ENCODE measurements around the gene HSD3B7.
"Not testable (repeated sequence)": the region's sequence is repeated elsewhere in the genome, so short reads cannot be mapped to it uniquely, and the experiment has no call there.

HSD3B7 gene

DNA sequence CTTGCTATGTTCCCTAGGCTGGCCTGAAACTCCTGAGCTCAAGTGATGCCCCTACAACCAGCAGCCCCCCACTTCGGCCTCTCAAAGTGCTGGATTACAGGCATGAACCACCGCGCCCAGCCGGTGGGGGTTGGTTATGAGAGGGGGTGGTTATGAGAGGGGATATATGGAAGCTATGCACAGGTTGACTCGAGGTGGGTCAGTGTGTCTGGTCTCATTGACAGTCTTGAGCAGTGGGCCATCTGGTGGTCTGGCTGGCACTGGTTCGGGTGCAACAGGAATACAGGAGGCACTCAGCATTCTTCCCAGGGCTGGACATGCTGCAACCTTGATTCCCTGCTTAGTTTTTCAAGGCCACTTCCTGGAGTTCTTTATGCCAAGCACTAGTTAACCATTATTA is 31.0 kb downstream of the HSD3B7 start:
- Histone ChIP-seq H3K36me3 (ENCODE audit: control insufficient read depth in 1 of 2, insufficient read depth in 2 of 2, low read length in 2 of 2) (no peaks in the 10 kb centered on the region), H3K27ac (ENCODE audit: low read length) (no peak overlapping the region), H3K27me3 (ENCODE audit: low read depth, low read length) (peaks cover 6% of the 10 kb centered on the region), H3K9me3 (ENCODE audit: control insufficient read depth in 1 of 2, low read length in 2 of 2) (no peaks in the 10 kb centered on the region), H3K4me1 (ENCODE audit: control insufficient read depth in 1 of 2, insufficient read depth in 2 of 2, low read length in 2 of 2) (no peaks in the 10 kb centered on the region), H3K4me3 (ENCODE audit: low read depth in 1 of 2, low read length in 2 of 2) (no peak overlapping the region)

DNA sequence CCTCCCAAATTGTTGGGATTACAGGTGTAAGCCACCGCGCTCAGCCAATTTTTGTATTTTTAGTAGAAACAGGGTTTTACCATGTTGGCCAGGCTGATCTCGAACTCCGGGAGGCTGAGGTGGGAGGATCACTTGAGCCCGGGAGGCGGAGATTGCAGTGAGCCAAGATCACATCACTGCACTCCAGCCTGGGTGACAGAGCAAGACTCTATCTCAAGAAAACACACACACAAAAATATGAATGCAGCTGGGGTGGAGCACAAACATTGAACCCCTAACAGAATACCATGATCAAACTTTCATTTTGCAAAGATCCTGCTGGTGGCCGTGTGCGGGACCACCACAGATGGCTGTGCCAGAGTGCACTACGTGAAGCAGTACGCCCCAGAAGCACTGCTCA is 32.7 kb downstream of the HSD3B7 start:
- not testable (repeated sequence) for H3K36me3 ChIP-seq (ENCODE audit: control insufficient read depth in 1 of 2, insufficient read depth in 2 of 2, low read length in 2 of 2); H3K27me3 ChIP-seq (ENCODE audit: low read depth, low read length); H3K4me3 ChIP-seq (ENCODE audit: low read depth in 1 of 2, low read length in 2 of 2); H3K4me1 ChIP-seq (ENCODE audit: control insufficient read depth in 1 of 2, insufficient read depth in 2 of 2, low read length in 2 of 2); H3K27ac ChIP-seq (ENCODE audit: low read length); H3K9me3 ChIP-seq (ENCODE audit: control insufficient read depth in 1 of 2, low read length in 2 of 2)

DNA sequence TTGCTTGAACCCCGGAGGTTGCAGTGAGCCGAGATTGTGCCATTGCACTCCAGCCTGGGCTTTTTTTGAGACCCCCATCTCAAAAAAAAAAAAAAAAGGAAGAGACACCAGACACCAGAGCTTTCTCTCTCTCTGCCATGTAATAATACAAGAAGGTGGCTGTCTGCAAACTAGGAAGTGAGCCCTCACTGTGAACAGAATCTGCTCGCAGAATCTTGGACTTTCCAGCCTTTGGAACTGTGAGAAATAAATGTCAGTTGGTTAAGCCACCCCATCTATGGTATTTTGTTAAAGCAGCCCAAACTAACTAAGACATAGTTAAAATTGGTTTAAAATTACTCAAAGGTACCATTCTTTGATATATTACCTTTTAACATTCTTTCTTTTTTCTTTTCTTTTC is 35.5 kb downstream of the HSD3B7 start:
- Histone ChIP-seq H3K27ac (ENCODE audit: low read length) (no peak overlapping the region), H3K27me3 (ENCODE audit: low read depth, low read length) (no peaks in the 10 kb centered on the region), H3K4me3 (ENCODE audit: low read depth in 1 of 2, low read length in 2 of 2) (no peak overlapping the region), H3K4me1 (ENCODE audit: control insufficient read depth in 1 of 2, insufficient read depth in 2 of 2, low read length in 2 of 2) (no peaks in the 10 kb centered on the region), H3K9me3 (ENCODE audit: control insufficient read depth in 1 of 2, low read length in 2 of 2) (no peaks in the 10 kb centered on the region), H3K36me3 (ENCODE audit: control insufficient read depth in 1 of 2, insufficient read depth in 2 of 2, low read length in 2 of 2) (no peaks in the 10 kb centered on the region)

DNA sequence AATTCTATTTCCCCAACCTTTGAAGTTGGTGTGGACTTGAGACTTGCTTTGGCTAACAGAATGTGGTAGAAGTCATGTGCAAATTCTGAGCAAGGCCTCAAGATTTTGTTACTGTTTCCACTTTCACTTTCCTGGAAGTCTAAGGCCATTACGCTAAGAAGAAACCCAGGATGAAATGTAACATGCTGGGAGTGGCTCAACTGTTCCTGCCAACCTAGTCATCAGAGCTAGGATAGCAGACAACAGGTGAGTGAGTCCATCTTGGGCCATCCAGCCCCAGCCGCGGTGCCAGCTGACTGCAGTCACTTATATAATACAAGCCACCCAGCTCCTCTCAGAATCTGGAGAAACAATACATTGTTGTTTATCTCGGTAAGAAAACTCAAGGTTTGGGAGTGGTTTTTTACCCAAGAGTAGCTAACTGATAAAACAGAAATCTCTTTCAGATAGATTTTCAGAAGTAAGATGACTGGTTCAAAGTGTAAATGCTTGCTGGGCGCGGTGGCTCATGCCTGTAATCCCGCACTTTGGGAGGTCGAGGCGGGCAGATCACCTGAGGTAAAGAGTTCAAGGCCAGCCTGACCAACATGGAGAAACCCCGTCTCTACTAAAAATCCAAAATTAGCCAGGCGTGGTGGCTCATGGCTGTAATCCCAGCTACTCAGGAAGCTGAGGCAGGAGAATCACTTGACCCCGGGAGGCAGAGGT is 37.7 kb downstream of the HSD3B7 start:
- Histone ChIP-seq H3K9me3 (ENCODE audit: control insufficient read depth in 1 of 2, low read length in 2 of 2) (no peaks in the 10 kb centered on the region), H3K27ac (ENCODE audit: low read length) (no peak overlapping the region), H3K4me3 (ENCODE audit: low read depth in 1 of 2, low read length in 2 of 2) (no peak overlapping the region), H3K36me3 (ENCODE audit: control insufficient read depth in 1 of 2, insufficient read depth in 2 of 2, low read length in 2 of 2) (no peaks in the 10 kb centered on the region), H3K4me1 (ENCODE audit: control insufficient read depth in 1 of 2, insufficient read depth in 2 of 2, low read length in 2 of 2) (no peaks in the 10 kb centered on the region), H3K27me3 (ENCODE audit: low read depth, low read length) (no peaks in the 10 kb centered on the region)

DNA sequence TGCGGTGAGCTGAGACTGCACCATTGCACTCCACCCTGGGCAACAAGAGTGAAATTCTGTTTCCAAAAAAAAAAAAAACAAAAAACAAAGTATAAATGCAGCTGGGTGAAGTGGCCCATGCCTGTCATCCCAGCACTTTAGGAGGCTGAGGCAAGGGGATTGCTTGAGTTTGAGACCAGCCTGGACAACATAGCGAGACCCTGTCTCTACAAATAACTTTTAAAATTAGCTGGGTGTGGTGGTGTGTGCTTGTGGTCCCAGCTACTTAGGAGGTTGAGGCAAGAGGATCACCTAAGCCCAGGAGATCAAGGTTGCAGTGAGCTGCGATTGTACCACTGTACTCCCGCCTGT is 38.2 kb downstream of the HSD3B7 start:
- Histone ChIP-seq H3K9me3 (ENCODE audit: control insufficient read depth in 1 of 2, low read length in 2 of 2) (no peaks in the 10 kb centered on the region), H3K4me3 (ENCODE audit: low read depth in 1 of 2, low read length in 2 of 2) (no peak overlapping the region), H3K27ac (ENCODE audit: low read length) (no peak overlapping the region), H3K4me1 (ENCODE audit: control insufficient read depth in 1 of 2, insufficient read depth in 2 of 2, low read length in 2 of 2) (no peaks in the 10 kb centered on the region), H3K36me3 (ENCODE audit: control insufficient read depth in 1 of 2, insufficient read depth in 2 of 2, low read length in 2 of 2) (no peaks in the 10 kb centered on the region), H3K27me3 (ENCODE audit: low read depth, low read length) (no peaks in the 10 kb centered on the region)

DNA sequence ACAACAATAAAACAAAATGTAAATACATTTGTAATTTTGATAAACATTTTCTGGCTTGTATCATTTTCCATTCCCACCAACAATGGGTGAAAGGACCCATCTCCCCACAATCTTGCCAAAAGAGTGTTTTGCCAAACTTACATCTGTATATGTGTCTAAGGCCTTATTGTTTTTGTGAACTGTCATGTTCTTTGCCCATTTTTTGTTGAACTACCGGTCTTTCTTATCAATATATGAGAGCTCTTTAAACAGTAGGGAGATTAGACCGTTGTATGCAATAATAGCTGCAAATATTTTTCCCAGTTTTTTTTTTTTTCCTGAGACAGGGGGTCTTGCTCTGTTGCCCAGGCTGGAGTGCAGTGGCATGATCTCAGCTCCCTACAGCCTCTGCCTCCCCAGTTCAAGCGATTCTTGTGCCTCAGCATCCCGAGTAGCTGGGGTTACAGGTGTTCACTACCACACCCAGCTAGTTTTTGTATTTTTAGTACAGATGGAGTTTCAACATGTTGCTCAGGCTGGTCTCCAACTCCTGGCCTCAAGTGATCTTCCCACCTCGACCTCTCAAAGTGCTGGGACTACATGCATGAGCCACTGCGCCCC is 38.7 kb downstream of the HSD3B7 start:
- Histone ChIP-seq H3K27me3 (ENCODE audit: low read depth, low read length) (no peaks in the 10 kb centered on the region), H3K27ac (ENCODE audit: low read length) (no peak overlapping the region), H3K4me1 (ENCODE audit: control insufficient read depth in 1 of 2, insufficient read depth in 2 of 2, low read length in 2 of 2) (no peaks in the 10 kb centered on the region), H3K9me3 (ENCODE audit: control insufficient read depth in 1 of 2, low read length in 2 of 2) (no peaks in the 10 kb centered on the region), H3K36me3 (ENCODE audit: control insufficient read depth in 1 of 2, insufficient read depth in 2 of 2, low read length in 2 of 2) (no peaks in the 10 kb centered on the region), H3K4me3 (ENCODE audit: low read depth in 1 of 2, low read length in 2 of 2) (no peak overlapping the region)

DNA sequence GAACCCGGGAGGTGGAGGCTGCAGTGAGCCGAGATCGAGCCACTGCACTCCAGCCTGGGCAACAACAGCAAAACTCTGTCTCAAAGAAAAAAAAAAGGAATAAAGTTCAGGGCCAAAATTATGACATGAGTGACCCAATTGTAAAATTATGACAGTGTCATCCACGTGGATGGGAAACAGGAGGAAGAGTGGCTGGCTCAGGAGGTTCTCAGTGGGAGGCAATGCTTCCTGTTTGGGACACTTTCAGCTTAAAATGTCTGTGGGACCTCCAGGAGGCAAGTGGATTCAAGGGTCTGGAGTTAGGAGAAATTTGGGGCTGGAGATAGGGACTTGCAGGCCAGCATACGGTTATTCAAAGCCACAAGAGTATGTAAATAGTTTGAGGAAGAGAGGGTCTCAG is 40.3 kb downstream of the HSD3B7 start:
- Histone ChIP-seq H3K9me3 (ENCODE audit: control insufficient read depth in 1 of 2, low read length in 2 of 2) (no peaks in the 10 kb centered on the region), H3K36me3 (ENCODE audit: control insufficient read depth in 1 of 2, insufficient read depth in 2 of 2, low read length in 2 of 2) (no peaks in the 10 kb centered on the region), H3K27ac (ENCODE audit: low read length) (no peak overlapping the region), H3K27me3 (ENCODE audit: low read depth, low read length) (no peaks in the 10 kb centered on the region), H3K4me3 (ENCODE audit: low read depth in 1 of 2, low read length in 2 of 2) (no peak overlapping the region), H3K4me1 (ENCODE audit: control insufficient read depth in 1 of 2, insufficient read depth in 2 of 2, low read length in 2 of 2) (no peaks in the 10 kb centered on the region)

DNA sequence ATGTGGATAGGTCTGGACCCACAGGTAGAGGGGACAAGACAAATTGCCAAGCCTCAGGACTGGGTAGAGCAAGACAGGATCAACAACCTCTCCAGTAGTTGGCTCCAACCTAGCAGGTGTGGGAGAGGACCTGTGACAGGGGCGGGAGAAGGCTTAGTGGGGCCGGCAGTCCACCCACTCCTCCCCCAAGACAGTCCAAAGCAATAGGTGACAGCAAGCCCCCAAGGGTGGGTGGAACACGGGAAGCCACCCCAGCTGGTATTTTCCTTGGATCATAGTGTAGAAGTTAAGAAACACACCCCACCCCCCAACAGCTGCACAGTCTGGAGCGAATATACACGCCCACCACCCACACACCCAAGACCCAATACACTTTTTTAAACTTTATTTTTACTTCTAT is 44.3 kb downstream of the HSD3B7 start:
- no peak overlapping the region for H3K27ac ChIP-seq (ENCODE audit: low read length)
- H3K9me3 ChIP-seq (ENCODE audit: control insufficient read depth in 1 of 2, low read length in 2 of 2), result no peaks in the 10 kb centered on the region
- H3K4me3 ChIP-seq (ENCODE audit: low read depth in 1 of 2, low read length in 2 of 2), result no peak overlapping the region
- no peaks in the 10 kb centered on the region for H3K27me3 ChIP-seq (ENCODE audit: low read depth, low read length)
- peaks cover 0 to 13% of the 10 kb centered on the region in 2 donors for H3K36me3 ChIP-seq (ENCODE audit: control insufficient read depth in 1 of 2, insufficient read depth in 2 of 2, low read length in 2 of 2)
- H3K4me1 ChIP-seq (ENCODE audit: control insufficient read depth in 1 of 2, insufficient read depth in 2 of 2, low read length in 2 of 2), result peaks cover 0 to 2% of the 10 kb centered on the region in 2 donors

DNA sequence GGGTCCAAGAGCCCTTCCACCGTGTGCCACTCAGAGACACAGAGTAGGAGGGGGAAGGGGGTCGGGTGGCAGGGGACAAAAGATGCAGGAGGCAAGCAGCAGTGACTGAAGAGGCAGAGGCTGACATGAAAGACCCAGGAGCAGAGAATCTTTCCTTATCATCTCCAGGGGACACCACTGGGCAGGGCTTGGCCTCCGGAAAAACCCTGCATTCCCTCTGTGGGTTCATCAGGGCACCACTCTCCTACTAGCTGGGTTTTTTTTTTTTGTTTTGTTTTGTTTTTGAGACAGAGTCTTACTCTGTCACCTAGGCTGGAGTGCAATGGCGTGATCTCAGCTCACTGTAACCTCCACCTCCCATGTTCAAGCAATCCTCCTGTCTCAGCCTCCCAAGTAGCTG is 46.3 kb downstream of the HSD3B7 start:
- Histone ChIP-seq H3K9me3 (ENCODE audit: control insufficient read depth in 1 of 2, low read length in 2 of 2) (no peaks in the 10 kb centered on the region), H3K4me1 (ENCODE audit: control insufficient read depth in 1 of 2, insufficient read depth in 2 of 2, low read length in 2 of 2) (peaks cover 0 to 17% of the 10 kb centered on the region in 2 donors), H3K27ac (ENCODE audit: low read length) (no peak overlapping the region), H3K27me3 (ENCODE audit: low read depth, low read length) (no peaks in the 10 kb centered on the region), H3K36me3 (ENCODE audit: control insufficient read depth in 1 of 2, insufficient read depth in 2 of 2, low read length in 2 of 2) (peaks cover 0 to 28% of the 10 kb centered on the region in 2 donors), H3K4me3 (ENCODE audit: low read depth in 1 of 2, low read length in 2 of 2) (no peak overlapping the region)

DNA sequence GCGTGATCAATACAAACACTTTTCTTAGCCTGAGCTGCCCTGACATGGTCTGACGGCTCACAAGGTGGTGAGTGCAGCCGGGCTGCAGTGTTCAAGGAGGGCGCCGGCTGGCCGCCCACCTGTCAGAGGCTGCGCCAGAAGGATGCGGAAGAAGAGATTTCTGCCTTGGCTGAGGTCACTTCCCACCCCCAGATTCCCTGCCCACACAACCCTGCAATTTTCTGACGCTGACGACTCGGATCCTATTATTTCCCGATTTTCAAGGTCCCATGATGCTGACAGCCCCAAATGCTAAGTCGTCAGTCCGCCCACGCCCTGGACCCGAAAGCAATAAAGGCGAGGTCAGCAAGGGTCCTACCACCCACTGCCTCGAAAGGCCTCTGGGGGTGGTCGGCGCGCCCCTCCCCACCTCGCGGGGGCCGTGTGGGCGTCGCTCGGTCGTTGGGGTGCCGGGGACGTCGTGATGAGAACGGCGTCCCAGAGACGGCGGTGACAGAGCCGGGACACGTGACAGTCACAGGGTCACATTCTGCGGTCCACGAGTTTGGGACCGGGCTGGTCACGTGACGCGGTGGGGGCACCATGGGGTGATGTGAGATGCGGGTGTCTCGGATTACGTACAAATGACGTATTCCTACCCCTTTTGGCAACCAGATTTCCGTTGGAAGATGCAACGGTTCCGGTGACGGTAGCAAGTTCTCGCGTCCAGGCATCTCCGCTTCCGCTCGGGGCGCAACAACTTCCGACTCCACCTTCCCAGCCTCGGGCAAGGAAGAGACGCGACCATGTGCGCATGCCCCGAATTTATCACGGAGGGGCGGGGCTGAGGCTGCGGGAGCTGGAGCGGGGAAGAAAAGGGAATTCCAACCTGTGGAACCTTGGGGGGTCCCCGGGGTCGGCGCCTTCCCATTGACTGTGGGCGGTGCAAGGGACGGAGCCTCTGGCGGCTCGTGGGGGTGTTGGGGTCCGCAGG is 48.0 kb downstream of the HSD3B7 start, which contains the start of gene STX4:
TSS of gene STX4 (plus strand) at position 823 of the 973 bp plus-strand sequence. CDS start 248 bp downstream, outside the sequence.
- no peaks in the 10 kb centered on the region for H3K9me3 ChIP-seq (ENCODE audit: control insufficient read depth in 1 of 2, low read length in 2 of 2)
- H3K36me3 ChIP-seq (ENCODE audit: control insufficient read depth in 1 of 2, insufficient read depth in 2 of 2, low read length in 2 of 2), result peaks cover 0 to 33% of the 10 kb centered on the region in 2 donors
- peak within 1 kb of the TSS; percentile 91 for H3K27ac ChIP-seq (ENCODE audit: low read length)
- H3K4me3 ChIP-seq (ENCODE audit: low read depth in 1 of 2, low read length in 2 of 2), result peak within 1 kb of the TSS; percentile 97 to 100
- peaks cover 0 to 17% of the 10 kb centered on the region in 2 donors for H3K4me1 ChIP-seq (ENCODE audit: control insufficient read depth in 1 of 2, insufficient read depth in 2 of 2, low read length in 2 of 2)
- no peaks in the 10 kb centered on the region for H3K27me3 ChIP-seq (ENCODE audit: low read depth, low read length)
